ENCODE results near the gene STAT3. TPM values are rescaled to one million over a fixed set of nuclear protein-coding genes. Genes with fewer than 3 reads are reported as not detected.

Gene STAT3
- total and polyA plus RNA-seq, 9 of the 15 experiments (the other 6 are each of a cell fraction or from before 2014, with no cell fraction given), result 90.0 to 179 (median 114) TPM

DNA sequence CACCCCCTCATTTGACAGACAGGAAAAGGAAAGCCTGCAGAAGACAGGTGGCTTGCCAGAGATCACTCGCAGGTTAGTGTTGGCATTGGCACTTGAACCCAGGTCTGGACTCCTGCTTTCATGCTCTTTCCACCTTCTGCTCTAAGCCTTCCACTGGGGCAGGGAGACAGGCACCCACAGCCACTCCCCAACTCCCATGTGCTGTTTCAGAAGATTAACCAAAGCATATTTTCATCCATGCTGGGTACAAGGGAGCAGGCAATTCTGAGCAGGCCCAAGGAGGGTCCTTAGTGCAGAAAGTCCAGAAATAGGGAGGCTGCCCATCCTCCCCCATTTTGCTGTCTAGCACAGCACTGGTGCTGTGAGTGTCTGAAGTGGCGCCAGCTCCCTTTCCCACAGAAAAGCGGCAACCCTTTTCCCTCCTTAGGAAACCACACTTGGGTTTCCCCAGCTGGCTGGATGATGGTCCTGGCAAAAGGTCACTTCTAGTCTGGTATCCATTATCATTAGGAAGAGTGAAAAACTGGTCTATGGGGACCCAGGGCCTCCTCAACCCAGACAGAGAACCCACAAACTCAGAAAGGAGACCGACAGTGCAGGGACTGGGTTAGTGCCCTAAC is 36.9 kb upstream of the STAT3 start:
- Histone ChIP-seq H3K4me2 (ENCODE audit: insufficient read depth, low read length) (no peak overlapping the region), H3K4me1 (replicated peaks in 1 of 2; ENCODE audit: control insufficient read depth in 2 of 2, insufficient read depth in 2 of 2, low read length in 2 of 2) (peaks cover 21 to 32% of the 10 kb centered on the region in 2 experiments; a peak in 4 of 5 replicates)
- DNase-seq (ENCODE audit: extremely low read depth in 1 of 4, low spot score in 3 of 4), result peak in 1 of 4 experiments; percentile 4

More for the DNA sequence above, 36.9 kb upstream of the STAT3 start:
- Histone ChIP-seq H3K9me1 (ENCODE audit: control insufficient read depth, insufficient read depth, low read length) (no peaks in the 10 kb centered on the region), H3K27ac (ENCODE audit: extremely low read depth, low read depth, low read length) (no peak overlapping the region), H4K20me1 (replicated peaks; ENCODE audit: control insufficient read depth, insufficient read depth, low read length) (peaks cover 10% of the 10 kb centered on the region; the same call in 1 of the 2 replicates), H2AFZ (ENCODE audit: low read depth, low read length) (0 out of 2 replicates have a peak overlapping the region, but pooled peaks have one; percentile 12), H3K27me3 (ENCODE audit: control insufficient read depth in 2 of 2, insufficient read depth in 2 of 2, low read length in 2 of 2) (no peaks in the 10 kb centered on the region), H3K9ac (ENCODE audit: insufficient read depth in 1 of 2, low read depth in 2 of 2, low read length in 2 of 2) (peak overlapping the region in 1 of 2 experiments; percentile 60; a peak in 1 of 4 replicates), H3K4me3 (no peak overlapping the region), H3K36me3 (ENCODE audit: control insufficient read depth, insufficient read depth, low read length) (peaks cover 10% of the 10 kb centered on the region; the same call in 1 of the 3 replicates), H3K79me2 (ENCODE audit: control insufficient read depth, insufficient read depth, low read length) (peaks cover 30% of the 10 kb centered on the region), H3K9me3 (replicated peaks; ENCODE audit: control insufficient read depth, insufficient read depth, low read depth, low read length) (no peaks in the 10 kb centered on the region)
- in situ Hi-C loops (cut with MboI), result loop anchor here (5.0 kb wide), 1 partner anchor 102 kb away; no protein-coding TSS in a partner anchor
- ATAC-seq, result no peak
- ChIA-PET POLR2A (no interaction called here), CTCF (ENCODE audit: low intra/inter-chr PET ratio) (interaction anchor here (0.6 kb wide), 1 partner anchor 103 kb away, joined by 5 read pairs; no protein-coding TSS in a partner anchor)
- FAIRE-seq, result no peak
- no TSS peak for BruUV-seq (replicated peaks)
- intact Hi-C loops (cut with micrococcal nuclease), result loop anchor here (5.0 kb wide), 1 partner anchor 92 kb away; no protein-coding TSS in a partner anchor
- TF ChIP-seq, protein P1, sequence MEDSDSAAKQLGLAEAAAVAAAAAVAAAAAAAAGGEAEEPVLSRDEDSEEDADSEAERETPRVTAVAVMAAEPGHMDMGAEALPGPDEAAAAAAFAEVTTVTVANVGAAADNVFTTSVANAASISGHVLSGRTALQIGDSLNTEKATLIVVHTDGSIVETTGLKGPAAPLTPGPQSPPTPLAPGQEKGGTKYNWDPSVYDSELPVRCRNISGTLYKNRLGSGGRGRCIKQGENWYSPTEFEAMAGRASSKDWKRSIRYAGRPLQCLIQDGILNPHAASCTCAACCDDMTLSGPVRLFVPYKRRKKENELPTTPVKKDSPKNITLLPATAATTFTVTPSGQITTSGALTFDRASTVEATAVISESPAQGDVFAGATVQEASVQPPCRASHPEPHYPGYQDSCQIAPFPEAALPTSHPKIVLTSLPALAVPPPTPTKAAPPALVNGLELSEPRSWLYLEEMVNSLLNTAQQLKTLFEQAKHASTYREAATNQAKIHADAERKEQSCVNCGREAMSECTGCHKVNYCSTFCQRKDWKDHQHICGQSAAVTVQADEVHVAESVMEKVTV (CRISPR knock-in tag; IDR thresholded peaks at IDR 0.05), result no peak
- TF ChIP-seq TARDBP (IDR thresholded peaks at IDR 0.05) (no peak), ZNF324 (CRISPR knock-in tag; IDR thresholded peaks at IDR 0.05) (no peak)
- TF ChIP-seq, protein P2, sequence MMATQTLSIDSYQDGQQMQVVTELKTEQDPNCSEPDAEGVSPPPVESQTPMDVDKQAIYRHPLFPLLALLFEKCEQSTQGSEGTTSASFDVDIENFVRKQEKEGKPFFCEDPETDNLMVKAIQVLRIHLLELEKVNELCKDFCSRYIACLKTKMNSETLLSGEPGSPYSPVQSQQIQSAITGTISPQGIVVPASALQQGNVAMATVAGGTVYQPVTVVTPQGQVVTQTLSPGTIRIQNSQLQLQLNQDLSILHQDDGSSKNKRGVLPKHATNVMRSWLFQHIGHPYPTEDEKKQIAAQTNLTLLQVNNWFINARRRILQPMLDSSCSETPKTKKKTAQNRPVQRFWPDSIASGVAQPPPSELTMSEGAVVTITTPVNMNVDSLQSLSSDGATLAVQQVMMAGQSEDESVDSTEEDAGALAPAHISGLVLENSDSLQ (IDR thresholded peaks at IDR 0.05), result peak; percentile 24; the same call in 1 of the 2 replicates
- whole genome bisulfite sequencing (ENCODE audit: insufficient coverage, low coverage, missing lambda C conversion rate), result 77% methylated on average over 3 of the region's 4 CpGs
